Measurements from ENCODE around the gene OBSL1. TPM values are rescaled to one million over a fixed set of nuclear protein-coding genes. Genes with fewer than 3 reads are reported as not detected.

OBSL1 gene
- total RNA-seq, 1 experiment from 2014 or later, result 25.5 TPM

DNA sequence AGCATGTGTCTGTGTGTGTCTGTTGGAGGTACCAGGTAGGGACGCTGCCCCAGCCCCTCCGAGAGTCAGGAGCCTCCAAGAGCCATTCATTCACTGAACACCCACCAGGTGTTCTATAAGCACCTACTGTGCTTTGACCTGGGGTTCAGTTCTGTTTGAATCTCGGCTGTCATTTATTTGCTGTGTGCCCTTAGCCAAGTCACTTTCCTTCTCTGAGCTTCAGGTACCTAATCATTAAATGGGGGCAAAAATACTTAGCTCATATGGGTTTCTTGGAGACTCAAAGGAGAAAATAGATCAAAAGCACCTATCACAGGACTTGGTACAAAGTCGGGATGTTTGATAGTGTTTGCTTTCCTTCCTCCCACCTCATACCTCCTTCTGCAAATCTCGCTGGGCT, 43.9 kb downstream of the OBSL1 start:
- ATAC-seq (no peak), DNase-seq (ENCODE audit: low read depth, low spot score) (no peak)
- no peak overlapping the region for H3K27ac ChIP-seq (ENCODE audit: low read length)
- peaks cover 5% of the 10 kb centered on the region; the same call in 1 of the 2 replicates for H3K27me3 ChIP-seq (ENCODE audit: control insufficient read depth, insufficient read depth, low read length)
- ChIA-PET CTCF (interaction anchor here (0.6 to 1.3 kb wide), 3 partner anchors 16 to 52 kb away, joined by 3 to 4 read pairs (median 3); no protein-coding TSS in a partner anchor), POLR2A (no interaction called here)
- no peaks in the 10 kb centered on the region for H3K4me1 ChIP-seq (ENCODE audit: control insufficient read depth, insufficient read depth, low read length)
- intact Hi-C loops (cut with micrococcal nuclease; ENCODE audit: unreplicated experiment) (loop anchor here (5.0 kb wide), 1 partner anchor 50 kb away; no protein-coding TSS in a partner anchor), in situ Hi-C loops (cut with HindIII; ENCODE audit: low pct_unique_long_range_greater_than_20kb, low sequenced_read_pairs) (no loop called here)
- TF ChIP-seq POLR2AphosphoS5 (IDR thresholded peaks at IDR 0.05; ENCODE audit: low read depth, low read length) (no peak), TCF7L2 (IDR thresholded peaks at IDR 0.05; ENCODE audit: low read depth, low read length) (no peak), REST (IDR thresholded peaks at IDR 0.05; ENCODE audit: insufficient read depth in 1 of 2, low read depth in 2 of 2, low read length in 1 of 2) (no peak), CTCF (IDR thresholded peaks at IDR 0.05) (no peak), SIN3A (IDR thresholded peaks at IDR 0.05; ENCODE audit: borderline replicate concordance, insufficient read depth, low read depth, low read length) (no peak)
- no peaks in the 10 kb centered on the region for H3K9me3 ChIP-seq (ENCODE audit: control insufficient read depth, insufficient read depth, low read depth, low read length)
- BruUV-seq (replicated peaks), result no TSS peak
- no peak overlapping the region for H3K4me3 ChIP-seq (ENCODE audit: low read depth in 2 of 2, low read length in 2 of 2)
- H3K36me3 ChIP-seq (ENCODE audit: control insufficient read depth, insufficient read depth, low read length), result no peaks in the 10 kb centered on the region

DNA sequence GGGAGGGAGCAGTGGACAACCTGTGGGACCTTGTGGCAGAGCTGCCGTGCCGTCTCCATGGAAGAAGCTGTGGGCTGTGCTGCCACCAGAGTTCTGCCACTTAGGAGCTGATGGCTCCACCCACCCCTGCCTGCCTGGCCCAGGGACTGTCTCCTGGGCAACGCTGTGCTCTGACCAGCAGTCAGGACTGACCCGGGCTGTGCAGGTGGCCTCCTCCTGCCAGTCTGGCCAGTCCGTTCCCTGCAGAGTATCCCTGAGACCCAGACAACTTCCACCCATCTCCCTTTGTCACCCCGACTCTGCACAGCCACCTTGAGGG, 44.3 kb downstream of the OBSL1 start:
- ChIA-PET POLR2A (no interaction called here), CTCF (interaction anchor here (0.6 to 1.3 kb wide), 3 partner anchors 16 to 51 kb away, joined by 3 to 4 read pairs (median 3); no protein-coding TSS in a partner anchor)
- Histone ChIP-seq H3K36me3 (ENCODE audit: control insufficient read depth, insufficient read depth, low read length) (no peaks in the 10 kb centered on the region), H3K4me1 (ENCODE audit: control insufficient read depth, insufficient read depth, low read length) (peaks cover 1% of the 10 kb centered on the region), H3K4me3 (ENCODE audit: low read depth in 2 of 2, low read length in 2 of 2) (no peak overlapping the region), H3K9me3 (ENCODE audit: control insufficient read depth, insufficient read depth, low read depth, low read length) (no peaks in the 10 kb centered on the region), H3K27me3 (ENCODE audit: control insufficient read depth, insufficient read depth, low read length) (peaks cover 5% of the 10 kb centered on the region; the same call in 1 of the 2 replicates), H3K27ac (ENCODE audit: low read length) (no peak overlapping the region)
- in situ Hi-C loops (cut with HindIII; ENCODE audit: low pct_unique_long_range_greater_than_20kb, low sequenced_read_pairs) (no loop called here), intact Hi-C loops (cut with micrococcal nuclease; ENCODE audit: unreplicated experiment) (loop anchor here (5.0 kb wide), 1 partner anchor 50 kb away; no protein-coding TSS in a partner anchor)
- no TSS peak for BruUV-seq (replicated peaks)
- DNase-seq (ENCODE audit: low read depth, low spot score), result no peak
- TF ChIP-seq REST (IDR thresholded peaks at IDR 0.05; ENCODE audit: insufficient read depth in 1 of 2, low read depth in 2 of 2, low read length in 1 of 2), result no peak
- no peak for TF ChIP-seq TCF7L2 (IDR thresholded peaks at IDR 0.05; ENCODE audit: low read depth, low read length)
- TF ChIP-seq SIN3A (IDR thresholded peaks at IDR 0.05; ENCODE audit: borderline replicate concordance, insufficient read depth, low read depth, low read length), result no peak
- TF ChIP-seq CTCF (IDR thresholded peaks at IDR 0.05), result no peak
- no peak for TF ChIP-seq POLR2AphosphoS5 (IDR thresholded peaks at IDR 0.05; ENCODE audit: low read depth, low read length)
- ATAC-seq, result no peak

All from Panc1 (cell line).